ENCODE results near the gene UBXN4.
"Not testable (repeated sequence)": the region's sequence is repeated elsewhere in the genome, so short reads cannot be mapped to it uniquely, and the experiment has no call there.

UBXN4 gene

GRCh38 chr2:135741395-135742324, at the start of gene UBXN4:
TSS of gene UBXN4 (plus strand) at chr2:135741855. CDS start at chr2:135741930, 75 bp downstream.
- DNase-seq (ENCODE audit: insufficient read length, low spot score) = peak; percentile 86
- peak; percentile 97 for FAIRE-seq

GRCh38 chr2:135694711-135695110, 46.9 kb upstream of the UBXN4 start:
- FAIRE-seq (no peak), DNase-seq (ENCODE audit: insufficient read length, low spot score) (no peak)

GRCh38 chr2:135698838-135699237, 42.8 kb upstream of the UBXN4 start:
- DNase-seq (ENCODE audit: insufficient read length, low spot score) (no peak), FAIRE-seq (no peak)

- DNase-seq (ENCODE audit: insufficient read length, low spot score) = no peak
- no peak for FAIRE-seq
Observed at GRCh38 chr2:135701442-135701841, 40.2 kb upstream of the UBXN4 start.

- FAIRE-seq (no peak), DNase-seq (ENCODE audit: insufficient read length, low spot score) (no peak)
Observed at GRCh38 chr2:135703300-135703699, 38.4 kb upstream of the UBXN4 start.

- not testable (repeated sequence) for FAIRE-seq
Observed at GRCh38 chr2:135704075-135704474, 37.6 kb upstream of the UBXN4 start.

GRCh38 chr2:135708159-135708558, 33.5 kb upstream of the UBXN4 start:
- FAIRE-seq (no peak), DNase-seq (ENCODE audit: insufficient read length, low spot score) (no peak)

More at GRCh38 chr2:135704075-135704474, 37.6 kb upstream of the UBXN4 start:
- DNase-seq (ENCODE audit: insufficient read length, low spot score) = not testable (repeated sequence)

GRCh38 chr2:135709992-135710391, 31.7 kb upstream of the UBXN4 start:
- DNase-seq (ENCODE audit: insufficient read length, low spot score) (peak; percentile 40), FAIRE-seq (peak; percentile 86)

GRCh38 chr2:135715086-135715485, 26.6 kb upstream of the UBXN4 start:
- not testable (repeated sequence) for FAIRE-seq

GRCh38 chr2:135728064-135728743, 13.5 kb upstream of the UBXN4 start:
- DNase-seq (ENCODE audit: insufficient read length, low spot score) = no peak
- no peak for FAIRE-seq

More at GRCh38 chr2:135715086-135715485, 26.6 kb upstream of the UBXN4 start:
- not testable (repeated sequence) for DNase-seq (ENCODE audit: insufficient read length, low spot score)

- DNase-seq (ENCODE audit: insufficient read length, low spot score) (no peak), FAIRE-seq (no peak)
Observed at GRCh38 chr2:135732561-135732960, 9.1 kb upstream of the UBXN4 start.

- no peak for FAIRE-seq
- DNase-seq (ENCODE audit: insufficient read length, low spot score) = no peak
Observed at GRCh38 chr2:135733045-135733444, 8.6 kb upstream of the UBXN4 start.

- FAIRE-seq (no peak), DNase-seq (ENCODE audit: insufficient read length, low spot score) (no peak)
Observed at GRCh38 chr2:135736546-135736945, 5.1 kb upstream of the UBXN4 start.

- FAIRE-seq (no peak), DNase-seq (ENCODE audit: insufficient read length, low spot score) (no peak)
Observed at GRCh38 chr2:135740206-135740605, 1.4 kb upstream of the UBXN4 start.

GRCh38 chr2:135741043-135741394, 636 bp upstream of the UBXN4 start:
- FAIRE-seq = no peak
- DNase-seq (ENCODE audit: insufficient read length, low spot score) = no peak

GRCh38 chr2:135742325-135742757, 686 bp downstream of the UBXN4 start:
- FAIRE-seq = peak; percentile 96
- peak; percentile 27 for DNase-seq (ENCODE audit: insufficient read length, low spot score)

GRCh38 chr2:135743860-135744259, 2.2 kb downstream of the UBXN4 start:
- FAIRE-seq (no peak), DNase-seq (ENCODE audit: insufficient read length, low spot score) (no peak)

- FAIRE-seq (peak; percentile 88), DNase-seq (ENCODE audit: insufficient read length, low spot score) (no peak)
Observed at GRCh38 chr2:135744760-135745314, 3.2 kb downstream of the UBXN4 start.

GRCh38 chr2:135745545-135745944, 3.9 kb downstream of the UBXN4 start:
- DNase-seq (ENCODE audit: insufficient read length, low spot score) (no peak), FAIRE-seq (no peak)

GRCh38 chr2:135755573-135755972, 13.9 kb downstream of the UBXN4 start:
- DNase-seq (ENCODE audit: insufficient read length, low spot score) (no peak), FAIRE-seq (no peak)

- FAIRE-seq = no peak
Observed at GRCh38 chr2:135756692-135757091, 15.0 kb downstream of the UBXN4 start.

More at GRCh38 chr2:135756692-135757091, 15.0 kb downstream of the UBXN4 start:
- no peak for DNase-seq (ENCODE audit: insufficient read length, low spot score)
